Thyroid gland (tissue), 4 donors: ENCODE measurements around the gene NR1H3.

Source experiments
- CTCF ChIP-seq, 6 experiments: fragments of 200-600 bp in 3 of 6; fragments of 450-650 bp in 3 of 6; sonication (generic) in 3 of 6; IDR thresholded peaks; one replicate each; pipeline ENCODE4 v1.5.1; 2016 to 2019; ENCODE audit warnings: antibody characterized with exemption in 6 of 6, mild to moderate bottlenecking in 2 of 6, inconsistent platforms in 1 of 6, moderate library complexity in 1 of 6
- POLR2A ChIP-seq, 2 donors: fragments of 450-650 bp; IDR thresholded peaks; one replicate each; pipeline ENCODE4 v1.6.1; 2017; ENCODE audit warnings: antibody characterized with exemption in 2 of 2, mild to moderate bottlenecking in 2 of 2, moderate library complexity in 1 of 2

GRCh38 chr11:47241841-47242301, 15.9 kb upstream of the NR1H3 start:
- TF ChIP-seq CTCF (IDR thresholded peaks at IDR 0.05) (no peak), POLR2A (IDR thresholded peaks at IDR 0.05) (no peak)
